ENCODE measurements around the gene WDR91. TPM values are rescaled to one million over a fixed set of nuclear protein-coding genes. Genes with fewer than 3 reads are reported as not detected.

Gene WDR91
- total and polyA plus RNA-seq, 2 donors (not counting 3 experiments of a cell fraction or from before 2014, with no cell fraction given), result 6.7 to 7.0 TPM

DNA sequence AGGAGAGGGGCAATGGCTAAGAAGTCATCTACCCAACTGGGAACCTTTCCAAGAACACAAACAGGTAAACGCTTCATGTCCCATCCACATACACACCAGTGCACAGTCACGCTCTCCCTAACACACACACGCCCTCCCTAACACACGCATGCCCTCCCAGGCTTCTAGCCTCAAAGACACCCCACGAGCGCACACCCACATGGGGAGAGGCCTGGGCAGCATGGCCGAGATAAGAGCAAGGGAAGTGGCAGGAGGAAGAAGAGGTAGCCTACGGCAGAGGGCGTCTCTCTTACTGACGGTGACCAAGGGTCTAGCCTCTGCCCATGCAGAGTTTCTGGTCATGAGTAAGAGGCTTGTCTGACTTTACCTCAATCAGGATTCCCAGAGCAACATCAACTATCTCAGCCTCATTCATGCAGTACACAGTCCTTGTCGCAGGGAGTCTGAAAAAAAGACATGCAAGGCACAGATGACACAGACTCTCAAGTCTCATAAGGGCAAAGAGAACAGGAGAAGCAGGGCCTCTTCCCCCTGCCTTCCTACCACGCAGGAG is 43.9 kb downstream of the WDR91 start:
- dilution Hi-C loops (cut with MboI; ENCODE audit: extremely low pct_ligation_motif_present, low sequenced_read_pairs), result no loop called here
- CTCF ChIA-PET, result interaction anchor here (3.8 kb wide), 1 partner anchor 181 kb away, joined by 45 read pairs; the partner anchor contains the start of gene AGBL3

More for the DNA sequence above, 43.9 kb downstream of the WDR91 start:
- Histone ChIP-seq H3K4me2 (ENCODE audit: insufficient read depth, low read length) (no peak overlapping the region), H2AFZ (ENCODE audit: low read depth, low read length) (no peak overlapping the region), H3K27ac (ENCODE audit: insufficient read depth, low read depth, low read length) (no peak overlapping the region), H3K9me1 (replicated peaks; ENCODE audit: control insufficient read depth, extremely low read depth, insufficient read depth, low read length) (no peaks in the 10 kb centered on the region), H4K20me1 (replicated peaks; ENCODE audit: control insufficient read depth, extremely low read depth, insufficient read depth, low read length) (no peaks in the 10 kb centered on the region), H3K36me3 (ENCODE audit: control insufficient read depth in 2 of 2, extremely low read depth in 1 of 2, insufficient read depth in 2 of 2, low read length in 2 of 2) (peaks cover 4% of the 10 kb centered on the region in 2 experiments), H3K4me3 (replicated peaks in 1 of 3; ENCODE audit: insufficient read depth in 1 of 3, low read depth in 1 of 3, low read length in 3 of 3) (no peak overlapping the region), H3K27me3 (ENCODE audit: control insufficient read depth in 2 of 2, insufficient read depth in 2 of 2, low read length in 2 of 2) (no peaks in the 10 kb centered on the region), H3K4me1 (ENCODE audit: control insufficient read depth, extremely low read depth, insufficient read depth, low read length) (peaks cover 23% of the 10 kb centered on the region), H3K9ac (replicated peaks; ENCODE audit: extremely low read depth, insufficient read depth, low read length) (no peak overlapping the region), H3K9me3 (replicated peaks; ENCODE audit: control insufficient read depth, insufficient read depth, low read length) (no peaks in the 10 kb centered on the region), H3K79me2 (ENCODE audit: control insufficient read depth, insufficient read depth, low read length) (peaks cover 3% of the 10 kb centered on the region)
- POLR2A ChIA-PET, result no interaction called here
- BruUV-seq (replicated peaks), result no TSS peak
- DNase-seq (ENCODE audit: low read depth, low spot score) (no peak), FAIRE-seq (no peak)
- TF ChIP-seq FOS (IDR thresholded peaks at IDR 0.05; ENCODE audit: borderline replicate concordance, insufficient read depth, low read length) (no peak), MYC (IDR thresholded peaks at IDR 0.05; ENCODE audit: low read depth, low read length) (no peak), EZH2 (IDR thresholded peaks at IDR 0.05; ENCODE audit: borderline replicate concordance, low read depth, low read length, severe bottlenecking) (no peak), POLR2AphosphoS5 (IDR thresholded peaks at IDR 0.05; ENCODE audit: insufficient read depth, low read depth, low read length) (no peak), POLR2A (IDR thresholded peaks at IDR 0.05; ENCODE audit: low read depth, low read length) (no peak), GATA2 (IDR thresholded peaks at IDR 0.05; ENCODE audit: insufficient read depth, insufficient read length, low read depth, low read length) (no peak), JUN (IDR thresholded peaks at IDR 0.05; ENCODE audit: borderline replicate concordance, insufficient read depth, insufficient read length, low read depth) (no peak), MAX (IDR thresholded peaks at IDR 0.05; ENCODE audit: insufficient read depth, insufficient read length) (no peak)
- TF ChIP-seq, protein P1, sequence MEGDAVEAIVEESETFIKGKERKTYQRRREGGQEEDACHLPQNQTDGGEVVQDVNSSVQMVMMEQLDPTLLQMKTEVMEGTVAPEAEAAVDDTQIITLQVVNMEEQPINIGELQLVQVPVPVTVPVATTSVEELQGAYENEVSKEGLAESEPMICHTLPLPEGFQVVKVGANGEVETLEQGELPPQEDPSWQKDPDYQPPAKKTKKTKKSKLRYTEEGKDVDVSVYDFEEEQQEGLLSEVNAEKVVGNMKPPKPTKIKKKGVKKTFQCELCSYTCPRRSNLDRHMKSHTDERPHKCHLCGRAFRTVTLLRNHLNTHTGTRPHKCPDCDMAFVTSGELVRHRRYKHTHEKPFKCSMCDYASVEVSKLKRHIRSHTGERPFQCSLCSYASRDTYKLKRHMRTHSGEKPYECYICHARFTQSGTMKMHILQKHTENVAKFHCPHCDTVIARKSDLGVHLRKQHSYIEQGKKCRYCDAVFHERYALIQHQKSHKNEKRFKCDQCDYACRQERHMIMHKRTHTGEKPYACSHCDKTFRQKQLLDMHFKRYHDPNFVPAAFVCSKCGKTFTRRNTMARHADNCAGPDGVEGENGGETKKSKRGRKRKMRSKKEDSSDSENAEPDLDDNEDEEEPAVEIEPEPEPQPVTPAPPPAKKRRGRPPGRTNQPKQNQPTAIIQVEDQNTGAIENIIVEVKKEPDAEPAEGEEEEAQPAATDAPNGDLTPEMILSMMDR (IDR thresholded peaks at IDR 0.05; ENCODE audit: extremely low read depth in 1 of 2, insufficient read depth in 1 of 2, low read depth in 1 of 2, low read length in 2 of 2), result no peak
- intact Hi-C loops (cut with micrococcal nuclease), result loop anchor here (10.0 kb wide), 1 partner anchor 473 kb away; no protein-coding TSS in a partner anchor

Data from endothelial cell of umbilical vein (primary cell).